Stimulated activated naive CD4-positive, alpha-beta T cell treated with Interleukin-2 at 50 U/mL for 16 hours (primary cell): ENCODE measurements around the gene SYNJ2.

Experiments
- DNase-seq: peaks from one replicate; lab custom pipeline; 2025; lab: John Stamatoyannopoulos, UW

The SYNJ2 gene

GRCh38 chr6:158040804-158041347, 59.2 kb downstream of the SYNJ2 start:
- no peak for DNase-seq

GRCh38 chr6:158041370-158041769, 59.7 kb downstream of the SYNJ2 start:
- no peak for DNase-seq

- no peak for DNase-seq
Measured at GRCh38 chr6:158041788-158042187, 60.1 kb downstream of the SYNJ2 start.

- DNase-seq: no peak
Measured at GRCh38 chr6:158042245-158042798, 60.7 kb downstream of the SYNJ2 start.

GRCh38 chr6:158043008-158043407, 61.3 kb downstream of the SYNJ2 start:
- no peak for DNase-seq

GRCh38 chr6:158043586-158044524, 62.2 kb downstream of the SYNJ2 start:
- DNase-seq: no peak

- DNase-seq: no peak
Measured at GRCh38 chr6:158044525-158044888, 62.8 kb downstream of the SYNJ2 start.

GRCh38 chr6:158046201-158047126, 64.8 kb downstream of the SYNJ2 start:
- no peak for DNase-seq

- DNase-seq: peak; percentile 53
Measured at GRCh38 chr6:158047127-158047518, 65.5 kb downstream of the SYNJ2 start.

- no peak for DNase-seq
Measured at GRCh38 chr6:158047563-158048323, 66.1 kb downstream of the SYNJ2 start.

GRCh38 chr6:158048589-158048988, 66.9 kb downstream of the SYNJ2 start:
- no peak for DNase-seq

GRCh38 chr6:158049055-158050028, 67.7 kb downstream of the SYNJ2 start:
- no peak for DNase-seq

GRCh38 chr6:158050107-158050735, 68.6 kb downstream of the SYNJ2 start:
- no peak for DNase-seq

GRCh38 chr6:158050955-158051354, 69.3 kb downstream of the SYNJ2 start:
- no peak for DNase-seq

GRCh38 chr6:158051968-158052367, 70.3 kb downstream of the SYNJ2 start:
- no peak for DNase-seq

- DNase-seq: no peak
Measured at GRCh38 chr6:158053377-158054313, 72.0 kb downstream of the SYNJ2 start.

- no peak for DNase-seq
Measured at GRCh38 chr6:158056355-158056754, 74.7 kb downstream of the SYNJ2 start.

- no peak for DNase-seq
Measured at GRCh38 chr6:158056804-158057203, 75.1 kb downstream of the SYNJ2 start.
